ENCODE results near the gene IFNGR1. TPM values are rescaled to one million over a fixed set of nuclear protein-coding genes. Genes with fewer than 3 reads are reported as not detected.
A peak's percentile ranks its signal among the peaks of the same experiment; 100 is the strongest.
"Not testable (repeated sequence)": the region's sequence is repeated elsewhere in the genome, so short reads cannot be mapped to it uniquely, and the experiment has no call there.

The IFNGR1 gene
- total RNA-seq, 8 experiments from 2014 or later = 24.6 to 72.7 (median 26.8) TPM

DNA sequence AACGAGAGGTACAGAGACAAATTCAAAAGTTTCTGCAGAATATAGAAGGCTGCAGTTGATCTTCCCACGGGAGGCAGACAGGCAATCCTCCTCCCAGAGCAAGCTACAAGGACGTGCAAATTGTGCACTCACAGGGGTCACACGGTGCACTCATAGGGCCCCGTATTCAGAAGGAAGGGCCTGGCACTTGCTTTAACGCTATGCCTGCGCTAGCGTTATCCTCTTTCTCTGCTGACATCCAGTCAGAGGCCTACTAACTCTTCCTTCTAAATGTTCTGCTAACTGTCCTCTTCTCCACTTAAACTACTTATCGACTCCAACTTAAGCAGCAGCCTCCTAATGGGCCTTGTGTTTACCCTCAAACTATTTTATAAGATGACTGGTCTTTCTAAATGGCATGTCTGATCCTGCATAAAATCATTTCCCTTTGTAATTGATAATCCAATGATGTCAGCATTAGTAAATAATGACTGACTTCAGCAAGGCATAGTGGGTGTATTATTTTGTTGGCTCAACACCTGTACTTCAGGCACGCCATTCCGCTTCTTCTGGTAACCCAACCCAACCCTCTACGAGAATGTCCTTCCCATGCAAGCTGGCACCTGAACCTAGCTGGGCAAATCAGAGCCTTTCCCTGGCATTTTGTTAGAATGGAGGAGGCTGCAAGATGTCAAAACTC is 2.2 kb downstream of the IFNGR1 start:
- in situ Hi-C loops (cut with MboI; ENCODE audit: low pct_unique_long_range_greater_than_20kb in 2 of 9, low sequenced_read_pairs in 9 of 9, unreplicated experiment in 9 of 9) = no loop called here
- 33 to 90% (median 73%) methylated on average over 1 to 10 of the region's 12 CpGs for WGBS, 10 experiments
- H3K27ac ChIP-seq = no peak overlapping the region
- peak overlapping the region in 3 of 5 donors; percentile 78 to 98 (median 94) for H3K4me3 ChIP-seq
- H3K4me1 ChIP-seq (replicated peaks in 1 of 2) = peaks cover 13 to 24% of the 10 kb centered on the region in 2 donors
- no peak for ATAC-seq (replicated peaks in 6 of 8)

DNA sequence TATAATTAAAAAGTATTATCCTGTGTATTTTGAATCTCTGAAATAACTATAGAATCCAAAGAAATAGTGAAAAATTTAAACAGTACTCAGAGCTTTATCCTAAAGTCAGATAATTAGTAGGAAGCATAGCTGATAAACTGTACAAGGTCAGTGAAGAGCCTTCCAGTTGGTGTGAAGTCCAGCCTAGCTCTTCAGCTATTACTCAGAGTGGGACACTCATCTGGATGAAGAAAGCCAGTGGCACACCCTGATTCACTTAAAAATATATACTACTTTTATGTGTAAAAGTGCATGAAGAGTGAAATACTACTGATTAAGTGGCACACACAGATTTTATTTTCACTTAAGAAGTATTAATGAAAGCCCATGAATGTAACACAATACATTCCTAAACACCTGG is 3.1 kb downstream of the IFNGR1 start:
- Histone ChIP-seq H3K4me1 (replicated peaks in 1 of 2) (peaks cover 13 to 24% of the 10 kb centered on the region in 2 donors), H3K4me3 (peak overlapping the region in 1 of 5 donors; percentile 4), H3K27ac (no peak overlapping the region)
- ATAC-seq (replicated peaks in 6 of 8) = no peak
- in situ Hi-C loops (cut with MboI; ENCODE audit: low pct_unique_long_range_greater_than_20kb in 2 of 9, low sequenced_read_pairs in 9 of 9, unreplicated experiment in 9 of 9) = no loop called here

DNA sequence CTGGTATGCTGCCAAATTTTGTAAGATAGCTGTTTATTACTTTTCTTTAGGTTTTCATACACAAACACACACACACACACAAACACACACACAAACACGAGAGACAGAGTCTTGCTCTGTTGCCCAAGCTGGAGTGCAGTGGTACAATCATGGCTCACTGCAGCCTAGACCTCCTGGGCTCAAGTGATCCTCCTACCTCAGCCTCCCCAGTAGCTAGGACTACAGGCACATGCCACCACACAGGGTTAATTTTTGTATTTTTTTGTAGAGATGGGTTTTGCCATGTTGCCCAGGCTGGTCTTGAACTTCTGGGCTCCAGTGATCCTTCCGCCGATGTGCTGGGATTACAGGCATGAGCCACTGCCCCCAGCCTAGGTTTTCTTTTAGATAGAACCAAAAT is 3.6 kb downstream of the IFNGR1 start:
- in situ Hi-C loops (cut with MboI; ENCODE audit: low pct_unique_long_range_greater_than_20kb in 2 of 9, low sequenced_read_pairs in 9 of 9, unreplicated experiment in 9 of 9); ATAC-seq (replicated peaks in 6 of 8); H3K27ac ChIP-seq; H3K4me3 ChIP-seq: not testable (repeated sequence)
- 63 to 100% (median 100%) methylated on average over 1 to 3 of the region's 3 CpGs; no CpG with 5 or more reads in 3 of the 10 experiments for WGBS, 10 experiments
- peaks cover 13 to 24% of the 10 kb centered on the region in 2 donors for H3K4me1 ChIP-seq (replicated peaks in 1 of 2)

DNA sequence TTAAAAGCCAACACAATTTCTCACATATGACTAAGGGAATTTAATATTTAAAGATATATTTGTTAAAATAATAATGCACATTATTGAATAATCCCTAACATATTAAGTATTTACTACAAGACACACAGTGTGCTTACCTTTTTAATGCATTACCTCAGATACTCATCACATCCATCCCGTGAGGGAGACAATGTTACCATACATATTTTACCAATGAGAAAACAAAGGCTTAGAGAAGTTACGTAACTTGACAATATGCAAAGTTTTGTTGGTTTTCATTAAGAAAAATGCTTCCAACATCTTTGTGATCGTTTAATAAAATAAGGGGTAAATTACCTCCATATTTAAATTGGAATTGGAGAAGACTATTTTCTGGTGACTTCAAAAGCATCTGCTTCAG is 4.3 kb downstream of the IFNGR1 start:
- no peak overlapping the region for H3K4me3 ChIP-seq
- no peak for ATAC-seq (replicated peaks in 6 of 8)
- in situ Hi-C loops (cut with MboI; ENCODE audit: low pct_unique_long_range_greater_than_20kb in 2 of 9, low sequenced_read_pairs in 9 of 9, unreplicated experiment in 9 of 9) = no loop called here
- H3K27ac ChIP-seq = no peak overlapping the region
- 33 to 100% (median 92%) methylated on average over 2 to 3 of the region's 3 CpGs for WGBS, 10 experiments
- peaks cover 13 to 24% of the 10 kb centered on the region in 2 donors for H3K4me1 ChIP-seq (replicated peaks in 1 of 2)

DNA sequence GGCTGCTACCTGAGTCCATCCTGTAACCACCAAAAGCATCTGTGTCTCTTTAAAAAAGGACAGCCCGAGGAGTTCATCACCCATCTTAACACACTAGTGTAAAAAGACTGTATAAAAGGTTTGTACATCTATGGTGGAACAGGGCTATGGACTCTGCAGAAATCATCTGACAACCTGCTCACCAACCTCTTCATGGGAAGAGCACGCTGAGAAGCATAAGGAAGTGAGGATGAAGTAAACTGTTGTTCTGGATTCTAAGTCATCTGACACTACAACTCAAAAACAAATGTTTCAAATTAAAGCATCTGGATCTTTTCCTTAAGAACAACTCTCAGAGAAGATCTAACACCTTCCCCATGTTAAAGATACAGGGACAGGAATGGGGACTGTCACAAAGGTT is 5.4 kb downstream of the IFNGR1 start:
- 20 to 100% (median 100%) methylated on average over 1 to 2 of the region's 2 CpGs; no CpG with 5 or more reads in 5 of the 10 experiments for WGBS, 10 experiments
- H3K4me3 ChIP-seq = no peak overlapping the region
- ATAC-seq (replicated peaks in 6 of 8) = no peak
- peaks cover 13 to 21% of the 10 kb centered on the region in 2 donors for H3K4me1 ChIP-seq (replicated peaks in 1 of 2)
- in situ Hi-C loops (cut with MboI; ENCODE audit: low pct_unique_long_range_greater_than_20kb in 2 of 9, low sequenced_read_pairs in 9 of 9, unreplicated experiment in 9 of 9) = no loop called here
- H3K27ac ChIP-seq = no peak overlapping the region

DNA sequence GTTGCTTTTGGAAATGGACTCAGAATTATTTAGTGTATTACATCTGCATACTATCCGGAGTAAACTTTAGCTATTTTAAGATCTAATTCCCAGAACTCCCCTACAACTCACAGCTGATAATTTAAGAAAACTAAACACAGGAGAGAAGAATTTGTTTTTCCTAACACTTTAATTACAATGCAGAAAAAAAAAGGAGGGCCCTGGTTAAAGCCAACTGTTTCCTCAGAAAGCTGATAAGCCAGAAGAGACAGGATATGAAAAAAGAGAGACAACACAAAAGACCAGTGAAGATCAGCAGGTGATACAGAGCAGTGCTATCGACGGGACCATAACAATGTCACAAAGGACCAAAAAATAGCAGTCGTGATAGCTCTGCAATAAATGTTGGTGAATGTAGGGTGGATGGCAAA is 5.8 kb downstream of the IFNGR1 start:
- in situ Hi-C loops (cut with MboI; ENCODE audit: low pct_unique_long_range_greater_than_20kb in 2 of 9, low sequenced_read_pairs in 9 of 9, unreplicated experiment in 9 of 9) = no loop called here
- Histone ChIP-seq H3K4me1 (replicated peaks in 1 of 2) (peaks cover 13 to 21% of the 10 kb centered on the region in 2 donors), H3K27ac (no peak overlapping the region), H3K4me3 (no peak overlapping the region)
- WGBS, 10 experiments = 31 to 100% (median 82%) methylated on average over 1 to 4 of the region's 4 CpGs; no CpG with 5 or more reads in 1 of the 10 experiments
- ATAC-seq (replicated peaks in 6 of 8) = no peak

DNA sequence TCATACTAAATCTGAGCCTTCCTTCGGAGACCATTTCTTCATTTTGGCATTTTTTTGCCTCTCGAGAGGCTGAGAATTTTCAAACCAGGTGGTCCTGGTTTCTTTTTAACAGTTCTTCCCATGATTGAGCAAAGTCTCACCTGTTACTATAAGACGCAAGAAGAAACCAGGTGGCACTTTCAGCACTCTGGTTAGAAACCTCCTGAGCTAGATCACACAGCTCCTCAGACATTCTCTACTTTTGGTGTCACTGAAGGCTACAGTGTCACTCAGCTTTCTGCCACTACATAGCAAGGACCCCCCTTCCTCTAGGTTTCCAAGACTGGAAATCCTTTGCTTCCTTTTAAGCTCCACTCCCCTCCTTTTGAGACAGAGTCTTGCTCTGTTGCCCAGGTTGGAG is 7.3 kb downstream of the IFNGR1 start:
- WGBS, 10 experiments = 90 to 100% (median 100%) methylated on average over 2 to 3 of the region's 3 CpGs; no CpG with 5 or more reads in 2 of the 10 experiments
- Histone ChIP-seq H3K27ac (no peak overlapping the region), H3K4me1 (replicated peaks in 1 of 2) (peaks cover 3 to 9% of the 10 kb centered on the region in 2 donors), H3K4me3 (no peak overlapping the region)
- ATAC-seq (replicated peaks in 6 of 8) = no peak
- in situ Hi-C loops (cut with MboI; ENCODE audit: low pct_unique_long_range_greater_than_20kb in 2 of 9, low sequenced_read_pairs in 9 of 9, unreplicated experiment in 9 of 9) = no loop called here

DNA sequence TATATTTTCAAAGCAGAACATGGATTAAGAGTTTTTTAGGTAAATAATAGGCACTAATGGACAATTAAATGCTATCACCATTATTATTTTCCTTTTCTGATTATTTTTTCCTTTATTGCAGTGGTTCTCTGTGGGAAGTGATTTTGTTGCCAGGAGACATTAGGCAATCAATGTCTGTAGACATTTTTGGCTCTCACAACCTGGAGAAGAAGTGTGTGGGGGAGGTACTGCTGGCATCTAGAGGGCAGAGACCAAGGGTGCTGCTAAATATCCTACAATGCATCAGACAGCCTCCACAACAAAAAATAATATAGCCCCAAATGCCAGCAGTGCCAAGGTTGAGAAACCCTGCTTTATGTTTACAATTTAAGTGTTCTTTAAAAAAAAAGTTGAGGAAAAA is 8.3 kb downstream of the IFNGR1 start:
- H3K4me3 ChIP-seq = no peak overlapping the region
- ATAC-seq (replicated peaks in 6 of 8) = no peak
- no peak overlapping the region for H3K27ac ChIP-seq
- no peaks in the 10 kb centered on the region for H3K4me1 ChIP-seq (replicated peaks in 1 of 2)
- in situ Hi-C loops (cut with MboI; ENCODE audit: low pct_unique_long_range_greater_than_20kb in 2 of 9, low sequenced_read_pairs in 9 of 9, unreplicated experiment in 9 of 9) = no loop called here

DNA sequence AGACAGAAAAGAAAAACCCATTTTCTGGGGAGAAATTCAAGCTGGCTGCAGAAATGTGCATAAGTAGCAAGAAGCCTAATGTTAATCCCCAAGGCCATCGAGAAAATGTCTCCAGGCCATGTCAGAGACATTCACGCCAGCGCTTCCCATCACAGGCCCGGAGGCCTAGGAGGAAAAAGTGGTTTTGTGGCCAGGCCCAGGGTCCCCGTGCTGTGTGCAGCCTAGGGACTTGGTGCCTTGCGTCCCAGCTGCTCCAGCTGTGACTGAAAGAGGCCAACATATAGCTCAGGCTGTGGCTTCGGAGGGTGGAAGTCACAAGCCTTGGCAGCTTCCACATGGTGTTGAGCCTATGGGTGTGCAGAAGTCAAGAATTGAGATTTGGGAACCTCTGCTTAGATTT is 10.9 kb downstream of the IFNGR1 start:
- H3K4me3 ChIP-seq = no peak overlapping the region
- no peak for ATAC-seq (replicated peaks in 6 of 8)
- H3K4me1 ChIP-seq (replicated peaks in 1 of 2) = no peaks in the 10 kb centered on the region
- 73 to 100% (median 96%) methylated on average over 2 to 7 of the region's 7 CpGs; no CpG with 5 or more reads in 2 of the 10 experiments for WGBS, 10 experiments
- in situ Hi-C loops (cut with MboI; ENCODE audit: low pct_unique_long_range_greater_than_20kb in 2 of 9, low sequenced_read_pairs in 9 of 9, unreplicated experiment in 9 of 9) = no loop called here
- H3K27ac ChIP-seq = no peak overlapping the region

DNA sequence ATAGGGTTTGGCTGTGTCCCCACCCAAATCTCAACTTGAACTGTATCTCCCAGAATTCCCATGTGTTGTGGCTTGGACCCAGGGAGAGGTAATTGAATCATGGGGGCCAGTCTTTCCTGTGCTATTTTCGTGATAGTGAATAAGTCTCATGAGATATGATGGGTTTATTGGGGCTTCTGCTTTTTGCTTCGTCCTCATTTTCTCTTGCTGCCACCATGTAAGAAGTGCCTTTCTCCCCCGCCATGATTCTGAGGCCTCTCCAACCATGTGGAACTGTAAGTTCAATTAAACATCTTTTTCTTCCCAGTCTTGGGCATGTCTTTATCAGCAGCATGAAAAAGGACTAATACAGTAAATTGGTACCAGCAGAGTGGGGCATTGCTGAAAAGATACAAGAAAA is 11.7 kb downstream of the IFNGR1 start:
- H3K4me1 ChIP-seq (replicated peaks in 1 of 2); H3K4me3 ChIP-seq; ATAC-seq (replicated peaks in 6 of 8); in situ Hi-C loops (cut with MboI; ENCODE audit: low pct_unique_long_range_greater_than_20kb in 2 of 9, low sequenced_read_pairs in 9 of 9, unreplicated experiment in 9 of 9); H3K27ac ChIP-seq: not testable (repeated sequence)
- 78 to 100% (median 100%) methylated on average over 1 to 3 of the region's 3 CpGs; no CpG with 5 or more reads in 4 of the 10 experiments for WGBS, 10 experiments

DNA sequence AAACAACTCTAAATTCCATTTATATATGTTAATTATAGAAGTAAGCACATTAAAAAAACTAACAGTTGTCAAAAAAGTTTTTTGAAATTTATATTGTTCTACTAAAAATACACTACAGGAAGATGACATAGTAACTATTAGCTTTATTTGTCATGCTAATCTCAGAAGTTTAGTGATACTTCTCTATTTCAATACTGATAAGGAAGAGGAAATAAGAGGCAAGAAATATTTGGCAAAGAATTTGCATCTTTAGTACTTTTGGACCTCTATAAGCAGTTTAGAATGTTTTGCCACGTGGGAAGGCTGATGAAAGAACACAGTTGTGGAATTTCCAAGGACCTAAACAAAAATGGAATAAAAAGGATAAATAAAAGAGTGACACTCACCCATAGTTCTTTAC is 12.6 kb downstream of the IFNGR1 start:
- Histone ChIP-seq H3K27ac (no peak overlapping the region), H3K4me3 (no peak overlapping the region), H3K4me1 (replicated peaks in 1 of 2) (no peaks in the 10 kb centered on the region)
- WGBS, 10 experiments = 0 to 100% (median 100%) methylated on average over 1 of the region's 1 CpG; no CpG with 5 or more reads in 1 of the 10 experiments
- in situ Hi-C loops (cut with MboI; ENCODE audit: low pct_unique_long_range_greater_than_20kb in 2 of 9, low sequenced_read_pairs in 9 of 9, unreplicated experiment in 9 of 9) = no loop called here
- no peak for ATAC-seq (replicated peaks in 6 of 8)

DNA sequence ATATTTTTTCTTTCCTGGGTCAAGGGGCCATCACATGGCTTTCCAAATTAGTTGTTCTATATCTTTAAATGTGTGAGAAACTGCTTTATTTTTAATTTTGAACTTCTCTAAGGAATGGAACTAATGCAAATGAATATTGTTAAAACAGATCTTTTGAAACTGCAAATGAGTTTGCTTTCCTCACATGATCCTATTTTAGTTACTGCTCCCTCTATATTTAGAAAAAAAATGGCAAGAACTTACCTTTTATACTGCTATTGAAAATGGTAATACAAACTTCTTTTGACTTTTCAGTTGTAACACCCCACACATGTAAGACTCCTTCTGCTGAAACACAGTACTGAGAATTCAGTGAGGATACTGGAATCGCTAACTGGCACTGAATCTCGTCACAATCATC is 15.9 kb downstream of the IFNGR1 start:
- no peak overlapping the region for H3K27ac ChIP-seq
- in situ Hi-C loops (cut with MboI; ENCODE audit: low pct_unique_long_range_greater_than_20kb in 2 of 9, low sequenced_read_pairs in 9 of 9, unreplicated experiment in 9 of 9) = no loop called here
- no peak for ATAC-seq (replicated peaks in 6 of 8)
- no peak overlapping the region for H3K4me3 ChIP-seq
- H3K4me1 ChIP-seq (replicated peaks in 1 of 2) = no peaks in the 10 kb centered on the region
- WGBS, 10 experiments = 83 to 100% (median 95%) methylated on average over 1 to 2 of the region's 2 CpGs

DNA sequence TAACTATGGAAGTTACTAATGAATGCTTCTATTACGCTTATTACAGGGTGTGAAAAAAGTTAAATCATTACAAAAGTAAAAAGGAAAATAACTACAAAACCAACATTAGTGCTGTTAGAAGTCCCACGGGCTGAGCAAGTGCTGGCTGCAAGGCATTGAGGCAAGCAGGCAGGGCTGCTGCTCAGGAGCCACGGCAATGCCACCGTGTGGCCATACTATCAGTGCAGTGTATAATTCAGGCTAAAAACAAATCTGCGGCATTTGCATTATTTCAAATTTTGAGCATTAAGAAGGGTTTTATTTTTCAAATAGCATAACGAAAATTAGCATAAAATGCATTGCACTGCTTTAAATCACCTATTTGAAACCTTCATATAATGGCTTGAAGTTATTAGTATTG is 17.1 kb downstream of the IFNGR1 start:
- Histone ChIP-seq H3K4me3 (no peak overlapping the region), H3K27ac (no peak overlapping the region), H3K4me1 (replicated peaks in 1 of 2) (no peaks in the 10 kb centered on the region)
- in situ Hi-C loops (cut with MboI; ENCODE audit: low pct_unique_long_range_greater_than_20kb in 2 of 9, low sequenced_read_pairs in 9 of 9, unreplicated experiment in 9 of 9) = no loop called here
- ATAC-seq (replicated peaks in 6 of 8) = peak in 1 of 8 experiments; percentile 47
- WGBS, 10 experiments = 7 to 93% (median 84%) methylated on average over 2 to 6 of the region's 6 CpGs; no CpG with 5 or more reads in 1 of the 10 experiments

DNA sequence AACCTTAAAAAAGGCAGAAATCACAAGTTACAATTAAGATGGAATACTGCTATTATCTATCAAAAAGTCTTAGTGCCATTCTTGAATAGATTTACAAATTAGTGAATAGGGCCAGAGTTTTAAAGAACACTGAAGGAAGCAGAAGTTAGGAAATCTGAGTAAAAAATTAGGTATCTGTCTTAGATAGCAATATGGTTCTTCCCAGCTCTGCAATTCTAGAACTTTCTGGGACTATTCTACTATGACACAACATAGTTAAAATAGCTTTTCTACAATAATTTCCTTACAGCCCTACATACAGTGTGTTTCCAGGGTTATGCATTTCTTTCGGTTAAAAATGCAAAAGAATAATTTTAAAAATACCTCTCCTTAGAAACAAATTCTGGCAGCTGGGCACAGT is 18.2 kb downstream of the IFNGR1 start:
- Histone ChIP-seq H3K4me1 (replicated peaks in 1 of 2) (no peaks in the 10 kb centered on the region), H3K4me3 (no peak overlapping the region), H3K27ac (no peak overlapping the region)
- 64 to 100% (median 100%) methylated on average over 1 of the region's 1 CpG; no CpG with 5 or more reads in 1 of the 10 experiments for WGBS, 10 experiments
- ATAC-seq (replicated peaks in 6 of 8) = no peak
- in situ Hi-C loops (cut with MboI; ENCODE audit: low pct_unique_long_range_greater_than_20kb in 2 of 9, low sequenced_read_pairs in 9 of 9, unreplicated experiment in 9 of 9) = no loop called here
